OCI-LY3 (cell line): ENCODE measurements around the gene CCNL1.

Experiments
- H2AFZ ChIP-seq: fragments of 200-600, 300-600 bp; shearing (Covaris generic); 2 replicates; pipeline ENCODE4 v1.6.0; 2014; ENCODE audit warnings: antibody characterized with exemption, low read depth, low read length
- H3K27ac ChIP-seq: fragments of 200-600, 300-600 bp; sonication (generic); 2 replicates; pipeline ENCODE4 v1.5.1; 2014; ENCODE audit warnings: mild to moderate bottlenecking, low read length, moderate library complexity, mixed read lengths
- H3K27me3 ChIP-seq: fragments of 200-600, 300-600 bp; sonication (generic); 2 replicates; pipeline ENCODE4 v1.6.1; 2014; ENCODE audit warnings: low read depth, low read length, mixed read lengths
- H3K36me3 ChIP-seq: fragments of 200-600, 300-600 bp; sonication (generic); replicated peaks from 2 replicates; pipeline ENCODE3; 2014; ENCODE audit warnings: low read depth, low read length, mixed read lengths
- H3K4me1 ChIP-seq: fragments of 300-600, 200-600 bp; sonication (generic); 2 replicates; pipeline ENCODE4 v1.6.1; 2014; ENCODE audit warnings: low read length, mixed read lengths
- H3K4me2 ChIP-seq: fragments of 200-600, 300-600 bp; sonication (generic); 2 replicates; pipeline ENCODE4 v1.6.1; 2014; ENCODE audit warnings: low read length, mixed read lengths
- H3K4me3 ChIP-seq: fragments of 300-600, 200-600 bp; sonication (generic); 2 replicates; pipeline ENCODE4 v1.5.1; 2014; ENCODE audit warnings: antibody characterized with exemption, mild to moderate bottlenecking, low read length, moderate library complexity
- H3K79me2 ChIP-seq: fragments of 300-600, 200-600 bp; shearing (Covaris generic); 2 replicates; pipeline ENCODE4 v1.6.1; 2014; ENCODE audit warnings: mild to moderate bottlenecking, low read length, mixed read lengths
- H3K9ac ChIP-seq: fragments of 300-600, 200-600 bp; shearing (Covaris generic); 2 replicates; pipeline ENCODE4 v1.6.0; 2014; ENCODE audit warnings: mild to moderate bottlenecking, low read length, moderate library complexity
- H3K9me3 ChIP-seq: fragments of 200-600, 300-600 bp; shearing (Covaris generic); 2 replicates; pipeline ENCODE4 v1.6.1; 2014; ENCODE audit warnings: low read length, mixed read lengths; ENCODE audit not compliant: insufficient read depth
- H4K20me1 ChIP-seq: fragments of 200-600, 300-600 bp; sonication (generic); 2 replicates; pipeline ENCODE4 v1.6.1; 2016; ENCODE audit warnings: low read length, mixed read lengths; ENCODE audit not compliant: insufficient read depth
- EZH2phosphoT487 ChIP-seq: fragments of 200-600 bp; shearing (Covaris generic); IDR thresholded peaks from 2 replicates; pipeline ENCODE4 v1.6.1; 2018; ENCODE audit warnings: antibody characterized with exemption, mixed run types, low read depth
- TF ChIP-seq, protein P1 (sequence below): fragments of 200-600, 300-600 bp; sonication (generic); IDR thresholded peaks from 2 replicates; pipeline ENCODE4 v1.5.1; 2014; ENCODE audit warnings: antibody characterized with exemption, low read length, low read depth

Gene CCNL1

DNA sequence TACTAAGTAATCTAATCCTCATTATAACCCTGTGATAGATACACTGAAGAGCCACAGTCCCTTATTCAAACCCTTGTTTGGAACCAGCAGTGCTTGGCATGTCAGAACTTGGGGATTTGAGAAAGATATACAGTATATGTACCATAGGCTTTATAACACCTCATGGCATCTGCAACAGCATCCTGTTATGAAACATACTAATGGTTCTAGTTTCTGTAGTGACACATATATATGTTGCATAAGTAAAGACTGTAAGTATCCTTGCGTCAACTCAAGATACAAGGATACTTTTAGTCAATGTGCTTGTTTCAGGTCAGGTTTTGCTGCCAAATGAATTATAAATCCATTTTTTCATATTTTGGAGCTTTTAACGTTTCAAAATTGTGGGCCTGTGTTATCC, 58.5 kb downstream of the CCNL1 start:
- Histone ChIP-seq H3K4me1 (peaks cover 46% of the 10 kb centered on the region), H3K27ac (no peak overlapping the region)
- TF ChIP-seq, protein P1, sequence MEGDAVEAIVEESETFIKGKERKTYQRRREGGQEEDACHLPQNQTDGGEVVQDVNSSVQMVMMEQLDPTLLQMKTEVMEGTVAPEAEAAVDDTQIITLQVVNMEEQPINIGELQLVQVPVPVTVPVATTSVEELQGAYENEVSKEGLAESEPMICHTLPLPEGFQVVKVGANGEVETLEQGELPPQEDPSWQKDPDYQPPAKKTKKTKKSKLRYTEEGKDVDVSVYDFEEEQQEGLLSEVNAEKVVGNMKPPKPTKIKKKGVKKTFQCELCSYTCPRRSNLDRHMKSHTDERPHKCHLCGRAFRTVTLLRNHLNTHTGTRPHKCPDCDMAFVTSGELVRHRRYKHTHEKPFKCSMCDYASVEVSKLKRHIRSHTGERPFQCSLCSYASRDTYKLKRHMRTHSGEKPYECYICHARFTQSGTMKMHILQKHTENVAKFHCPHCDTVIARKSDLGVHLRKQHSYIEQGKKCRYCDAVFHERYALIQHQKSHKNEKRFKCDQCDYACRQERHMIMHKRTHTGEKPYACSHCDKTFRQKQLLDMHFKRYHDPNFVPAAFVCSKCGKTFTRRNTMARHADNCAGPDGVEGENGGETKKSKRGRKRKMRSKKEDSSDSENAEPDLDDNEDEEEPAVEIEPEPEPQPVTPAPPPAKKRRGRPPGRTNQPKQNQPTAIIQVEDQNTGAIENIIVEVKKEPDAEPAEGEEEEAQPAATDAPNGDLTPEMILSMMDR = no peak
- no peak for TF ChIP-seq EZH2phosphoT487

DNA sequence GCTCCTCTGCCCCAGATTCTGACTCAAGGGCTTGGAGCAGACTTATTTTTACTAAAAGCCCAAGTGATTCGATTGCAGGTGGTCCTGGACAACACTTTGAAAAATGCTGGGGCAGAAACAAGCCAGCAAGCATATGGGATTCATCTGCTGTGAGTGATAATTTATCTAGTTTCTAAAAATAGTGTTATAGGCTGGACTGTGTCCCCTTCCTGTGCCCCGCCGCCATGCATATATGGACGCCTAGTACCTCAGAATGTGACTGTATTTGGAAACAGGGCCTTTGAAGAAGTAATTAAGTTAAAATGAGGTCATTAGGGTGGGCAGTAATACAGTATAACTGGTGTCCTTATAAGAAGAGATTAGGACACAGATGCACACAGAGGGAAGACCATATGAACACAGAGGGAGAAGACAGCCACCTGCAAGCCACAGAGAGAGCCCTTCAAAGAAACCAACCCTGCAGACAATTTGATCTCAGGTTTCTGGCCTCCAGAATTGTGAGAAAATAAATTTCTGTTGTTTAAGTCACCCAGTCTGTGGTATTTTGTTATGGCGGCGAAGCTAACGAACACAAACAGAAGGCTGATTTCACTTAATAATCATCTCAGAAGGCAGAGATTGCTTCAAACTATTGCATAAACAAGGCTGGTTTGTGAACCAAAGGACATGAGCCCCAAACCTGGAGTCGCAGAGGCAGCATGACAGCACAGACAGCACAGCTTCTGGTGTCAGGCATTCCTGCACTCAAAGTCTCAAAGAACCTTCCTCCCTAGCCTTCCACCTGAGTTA, 59.1 kb downstream of the CCNL1 start:
- no peak for TF ChIP-seq EZH2phosphoT487
- TF ChIP-seq, protein P1 = no peak
- Histone ChIP-seq H4K20me1 (no peaks in the 10 kb centered on the region), H3K9me3 (no peaks in the 10 kb centered on the region), H3K4me1 (peaks cover 46% of the 10 kb centered on the region), H3K9ac (no peak overlapping the region), H3K27me3 (0 out of 2 replicates have a peak, but pooled peaks cover 2% of the 10 kb centered on the region), H3K36me3 (no peaks in the 10 kb centered on the region), H3K4me2 (no peak overlapping the region), H2AFZ (no peak overlapping the region), H3K27ac (no peak overlapping the region), H3K79me2 (no peaks in the 10 kb centered on the region), H3K4me3 (no peak overlapping the region)

More for the DNA sequence above, 58.5 kb downstream of the CCNL1 start:
- no peaks in the 10 kb centered on the region for H3K79me2 ChIP-seq
- no peak overlapping the region for H2AFZ ChIP-seq
- H3K36me3 ChIP-seq = no peaks in the 10 kb centered on the region
- no peaks in the 10 kb centered on the region for H4K20me1 ChIP-seq
- no peak overlapping the region for H3K4me2 ChIP-seq
- H3K9me3 ChIP-seq = no peaks in the 10 kb centered on the region
- no peak overlapping the region for H3K9ac ChIP-seq
- 0 out of 2 replicates have a peak, but pooled peaks cover 3% of the 10 kb centered on the region for H3K27me3 ChIP-seq
- H3K4me3 ChIP-seq = no peak overlapping the region

DNA sequence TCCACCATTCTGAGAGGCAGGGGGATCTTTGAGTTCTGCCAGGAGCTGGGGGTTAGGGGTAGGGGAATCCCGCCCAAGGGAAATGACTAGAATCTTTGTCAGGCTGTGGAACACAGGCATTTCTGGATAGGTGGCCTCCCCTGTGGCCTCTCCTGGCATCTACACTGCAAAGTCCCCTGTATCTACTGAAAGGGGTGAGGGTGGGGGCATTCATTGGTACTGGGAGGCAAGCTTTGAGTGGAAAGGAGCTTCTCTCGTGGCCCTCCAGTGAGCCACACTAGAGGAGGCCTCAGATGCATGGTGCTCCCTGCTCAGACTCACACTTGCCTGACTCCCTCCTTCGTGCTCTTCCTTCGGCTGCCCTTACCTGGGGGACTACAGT, 59.9 kb downstream of the CCNL1 start:
- no peak for TF ChIP-seq EZH2phosphoT487
- TF ChIP-seq, protein P1 = no peak
- Histone ChIP-seq H3K4me1 (peaks cover 39% of the 10 kb centered on the region), H3K4me3 (no peak overlapping the region), H3K9ac (no peak overlapping the region), H3K9me3 (no peaks in the 10 kb centered on the region), H3K4me2 (no peak overlapping the region), H3K36me3 (no peaks in the 10 kb centered on the region), H3K27me3 (0 out of 2 replicates have a peak, but pooled peaks cover 2% of the 10 kb centered on the region), H3K27ac (no peak overlapping the region), H2AFZ (no peak overlapping the region), H4K20me1 (no peaks in the 10 kb centered on the region), H3K79me2 (no peaks in the 10 kb centered on the region)

DNA sequence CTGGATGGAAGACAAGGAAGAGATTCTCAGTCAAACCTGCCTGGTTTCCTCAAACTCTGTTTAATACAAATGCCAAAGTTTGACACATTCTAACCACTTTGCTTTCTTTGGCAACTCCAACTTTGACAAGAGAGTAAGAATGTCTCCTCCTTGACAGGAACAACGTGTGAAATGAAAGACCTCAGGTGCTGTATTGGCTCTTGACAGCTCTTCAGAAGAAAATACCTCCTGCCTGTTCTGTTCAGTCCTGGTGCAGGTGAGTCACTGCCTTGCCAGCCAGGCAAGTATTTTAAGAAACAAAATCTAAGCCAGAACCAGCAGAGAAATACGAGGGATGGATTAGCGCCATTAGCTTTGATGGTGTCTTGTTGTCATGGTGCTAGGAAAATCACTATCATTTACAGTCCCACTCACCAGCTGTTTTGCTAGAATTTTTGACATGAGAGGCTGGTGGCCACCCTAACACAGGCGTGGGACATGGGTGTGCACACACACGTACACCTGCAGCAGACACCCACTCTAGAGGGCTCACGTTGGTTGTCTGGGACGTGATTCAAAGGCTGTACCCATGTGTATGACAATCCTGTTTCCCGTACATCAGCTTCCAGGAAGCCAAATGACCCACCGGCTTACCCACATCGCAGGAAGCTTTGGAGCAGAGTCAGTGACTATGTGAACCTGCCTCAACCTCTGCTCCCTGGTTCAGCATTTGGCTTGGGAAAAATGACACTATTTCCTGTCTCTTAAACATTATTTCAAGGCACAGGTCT, 60.4 kb downstream of the CCNL1 start:
- TF ChIP-seq, protein P1 = no peak
- TF ChIP-seq EZH2phosphoT487 = no peak
- no peak overlapping the region for H3K4me3 ChIP-seq
- H3K36me3 ChIP-seq = no peaks in the 10 kb centered on the region
- H3K9me3 ChIP-seq = no peaks in the 10 kb centered on the region
- H3K9ac ChIP-seq = no peak overlapping the region
- H3K79me2 ChIP-seq = no peaks in the 10 kb centered on the region
- no peak overlapping the region for H3K4me2 ChIP-seq
- no peak overlapping the region for H2AFZ ChIP-seq
- no peaks in the 10 kb centered on the region for H4K20me1 ChIP-seq
- 0 out of 2 replicates have a peak, but pooled peaks cover 2% of the 10 kb centered on the region for H3K27me3 ChIP-seq
- H3K27ac ChIP-seq = no peak overlapping the region
- H3K4me1 ChIP-seq = peaks cover 34% of the 10 kb centered on the region
